ENCODE results near the gene NDUFA6. TPM values are rescaled to one million over a fixed set of nuclear protein-coding genes. Genes with fewer than 3 reads are reported as not detected.

The NDUFA6 gene
- total RNA-seq, 1 experiment from 2014 or later: 84.9 TPM

DNA sequence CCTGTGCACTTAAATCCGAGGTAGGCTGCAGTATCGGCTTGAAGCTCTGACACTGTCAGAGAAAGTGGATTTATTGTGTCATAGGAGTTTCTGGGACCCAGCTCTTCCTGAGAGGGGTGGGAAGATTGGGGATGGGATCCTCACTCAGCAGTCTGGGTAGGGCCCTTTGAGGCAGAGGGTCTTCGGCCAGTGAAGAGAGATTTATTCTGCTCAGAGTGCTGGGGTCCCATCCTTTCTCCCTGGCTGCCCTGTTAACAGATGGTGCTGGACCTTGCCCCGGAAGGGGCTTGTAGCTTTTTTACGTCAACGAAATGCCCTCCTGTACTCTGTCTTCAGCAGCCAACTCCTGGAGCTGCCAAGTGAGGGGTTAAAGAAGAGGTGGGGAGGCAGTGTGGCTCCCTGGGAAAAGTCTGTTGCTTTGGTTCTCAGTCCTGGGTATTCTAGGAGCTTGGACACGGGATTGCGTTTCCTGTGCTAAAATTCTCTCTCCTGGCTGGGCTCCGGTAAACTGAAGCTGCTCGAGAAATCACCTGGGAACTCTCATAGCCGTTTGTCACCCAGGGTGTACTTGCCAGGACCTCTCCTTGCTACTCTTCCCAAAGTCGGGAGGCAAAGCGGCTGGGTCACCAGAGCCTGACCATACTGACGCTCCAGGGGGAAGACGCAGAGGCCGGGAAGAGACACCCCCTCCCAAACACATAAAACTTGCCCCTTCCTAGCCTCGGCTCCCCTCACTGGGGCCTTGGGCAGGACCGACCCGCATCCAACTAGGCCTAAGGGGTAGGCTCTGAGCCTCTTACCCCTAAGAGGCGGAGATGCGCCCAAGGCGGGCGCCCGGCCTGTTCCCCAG is 11.9 kb downstream of the NDUFA6 start:
- ChIA-PET POLR2A (ENCODE audit: unreplicated experiment) (no interaction called here), CTCF (no interaction called here)
- peaks cover 19% of the 10 kb centered on the region for H3K79me2 ChIP-seq (ENCODE audit: low read depth)
- H3K9me2 ChIP-seq (ENCODE audit: insufficient read depth): no peaks in the 10 kb centered on the region
- intact Hi-C loops (cut with micrococcal nuclease; ENCODE audit: unreplicated experiment): loop anchor here (1.0 to 10.0 kb wide), 3 partner anchors 8 to 134 kb away; partner anchors contain the start of genes CENPM, NAGA and NDUFA6
- H3K27ac ChIP-seq: peak overlapping the region; percentile 81
- H3K27me3 ChIP-seq (ENCODE audit: insufficient read depth, low read depth): no peaks in the 10 kb centered on the region
- H3K36me3 ChIP-seq (ENCODE audit: low read depth): no peaks in the 10 kb centered on the region
- H3K4me1 ChIP-seq (replicated peaks; ENCODE audit: insufficient read depth): peaks cover 14% of the 10 kb centered on the region
- H2AFZ ChIP-seq: peak overlapping the region; percentile 92
- TSS peak; percentile 93 for BruUV-seq (replicated peaks)
- peaks cover 4% of the 10 kb centered on the region; the same call in 1 of the 2 replicates for H3F3A ChIP-seq (ENCODE audit: insufficient read depth, low read depth)
- TF ChIP-seq EZH2 (IDR thresholded peaks at IDR 0.05; ENCODE audit: low read depth): no peak
- H3K4me2 ChIP-seq: peak overlapping the region; percentile 94
- no peaks in the 10 kb centered on the region for H4K20me1 ChIP-seq (ENCODE audit: insufficient read depth)
- DNase-seq: no peak
- H3K4me3 ChIP-seq: peak overlapping the region; percentile 85
- no peaks in the 10 kb centered on the region; the same call in 1 of the 2 replicates for H3K9me3 ChIP-seq (ENCODE audit: insufficient read depth, low read depth)

DNA sequence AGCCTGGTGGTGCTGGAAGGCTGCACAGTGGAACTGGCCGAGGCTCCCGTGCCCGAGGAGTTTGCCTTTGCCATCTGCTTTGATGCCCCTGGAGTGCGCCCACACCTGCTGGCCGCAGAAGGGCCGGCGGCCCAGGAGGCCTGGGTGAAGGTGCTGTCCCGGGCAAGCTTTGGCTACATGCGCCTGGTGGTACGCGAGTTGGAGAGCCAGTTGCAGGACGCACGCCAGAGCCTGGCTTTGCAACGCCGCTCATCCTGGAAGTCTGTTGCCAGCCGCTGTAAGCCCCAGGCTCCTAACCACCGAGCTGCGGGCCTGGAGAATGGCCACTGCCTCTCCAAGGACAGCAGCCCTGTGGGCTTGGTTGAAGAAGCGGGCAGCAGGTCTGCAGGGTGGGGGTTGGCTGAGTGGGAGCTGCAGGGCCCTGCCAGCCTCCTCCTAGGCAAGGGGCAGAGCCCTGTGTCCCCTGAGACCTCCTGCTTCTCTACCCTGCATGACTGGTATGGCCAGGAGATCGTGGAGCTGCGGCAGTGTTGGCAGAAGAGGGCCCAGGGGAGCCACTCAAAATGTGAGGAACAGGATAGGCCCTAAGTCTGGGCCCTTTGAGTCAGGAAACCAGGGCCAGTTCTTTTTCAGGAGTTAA is 13.0 kb downstream of the NDUFA6 start:
- Histone ChIP-seq H4K20me1 (ENCODE audit: insufficient read depth) (no peaks in the 10 kb centered on the region), H3K27ac (no peak overlapping the region), H3K27me3 (ENCODE audit: insufficient read depth, low read depth) (no peaks in the 10 kb centered on the region), H3F3A (ENCODE audit: insufficient read depth, low read depth) (peaks cover 4% of the 10 kb centered on the region; the same call in 1 of the 2 replicates), H3K4me1 (replicated peaks; ENCODE audit: insufficient read depth) (peaks cover 14% of the 10 kb centered on the region), H3K4me2 (no peak overlapping the region), H3K79me2 (ENCODE audit: low read depth) (peaks cover 19% of the 10 kb centered on the region), H3K9me2 (ENCODE audit: insufficient read depth) (no peaks in the 10 kb centered on the region), H2AFZ (no peak overlapping the region), H3K4me3 (no peak overlapping the region), H3K36me3 (ENCODE audit: low read depth) (no peaks in the 10 kb centered on the region), H3K9me3 (ENCODE audit: insufficient read depth, low read depth) (no peaks in the 10 kb centered on the region; the same call in 1 of the 2 replicates)
- no peak for TF ChIP-seq EZH2 (IDR thresholded peaks at IDR 0.05; ENCODE audit: low read depth)
- TF ChIP-seq, protein P1, sequence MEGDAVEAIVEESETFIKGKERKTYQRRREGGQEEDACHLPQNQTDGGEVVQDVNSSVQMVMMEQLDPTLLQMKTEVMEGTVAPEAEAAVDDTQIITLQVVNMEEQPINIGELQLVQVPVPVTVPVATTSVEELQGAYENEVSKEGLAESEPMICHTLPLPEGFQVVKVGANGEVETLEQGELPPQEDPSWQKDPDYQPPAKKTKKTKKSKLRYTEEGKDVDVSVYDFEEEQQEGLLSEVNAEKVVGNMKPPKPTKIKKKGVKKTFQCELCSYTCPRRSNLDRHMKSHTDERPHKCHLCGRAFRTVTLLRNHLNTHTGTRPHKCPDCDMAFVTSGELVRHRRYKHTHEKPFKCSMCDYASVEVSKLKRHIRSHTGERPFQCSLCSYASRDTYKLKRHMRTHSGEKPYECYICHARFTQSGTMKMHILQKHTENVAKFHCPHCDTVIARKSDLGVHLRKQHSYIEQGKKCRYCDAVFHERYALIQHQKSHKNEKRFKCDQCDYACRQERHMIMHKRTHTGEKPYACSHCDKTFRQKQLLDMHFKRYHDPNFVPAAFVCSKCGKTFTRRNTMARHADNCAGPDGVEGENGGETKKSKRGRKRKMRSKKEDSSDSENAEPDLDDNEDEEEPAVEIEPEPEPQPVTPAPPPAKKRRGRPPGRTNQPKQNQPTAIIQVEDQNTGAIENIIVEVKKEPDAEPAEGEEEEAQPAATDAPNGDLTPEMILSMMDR (conservative IDR thresholded peaks at IDR 0.05): no peak
- DNase-seq: no peak
- CTCF ChIA-PET: no interaction called here
- intact Hi-C loops (cut with micrococcal nuclease; ENCODE audit: unreplicated experiment): loop anchor here (10.0 kb wide), 1 partner anchor 133 kb away; the partner anchor contains the start of gene CENPM
- POLR2A ChIA-PET (ENCODE audit: unreplicated experiment): no interaction called here
- no TSS peak for BruUV-seq (replicated peaks)

DNA sequence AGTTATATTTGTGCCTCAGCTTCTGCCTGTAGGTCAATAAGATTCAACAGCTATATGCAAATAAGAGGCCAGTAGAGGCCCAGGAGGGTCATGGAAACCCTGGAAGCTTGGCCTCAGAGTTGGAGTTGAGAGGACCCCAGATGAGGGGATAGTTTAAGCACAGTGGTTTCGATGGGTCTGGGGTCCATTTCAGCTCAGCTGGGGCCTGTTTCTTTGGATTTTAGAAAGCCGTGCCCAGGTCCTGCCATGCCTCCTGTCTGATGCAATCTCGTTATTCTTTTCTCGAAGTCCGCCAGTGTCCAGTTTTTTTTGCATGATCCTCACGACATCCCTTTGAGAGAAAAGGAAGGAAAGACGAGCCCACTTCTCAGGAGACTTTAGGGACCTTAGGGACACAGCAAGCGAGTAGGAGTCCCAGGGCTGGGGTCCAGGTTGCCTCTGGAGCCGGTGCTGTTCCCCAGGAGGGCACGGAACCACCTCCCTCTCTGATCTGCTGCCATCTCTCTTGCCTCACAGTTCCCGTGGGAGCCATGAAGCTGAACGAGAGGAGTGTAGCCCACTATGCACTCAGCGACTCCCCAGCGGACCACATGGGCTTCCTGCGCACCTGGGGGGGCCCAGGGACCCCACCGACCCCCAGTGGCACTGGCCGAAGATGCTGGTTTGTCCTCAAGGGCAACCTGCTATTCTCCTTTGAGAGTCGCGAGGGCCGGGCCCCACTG is 13.6 kb downstream of the NDUFA6 start:
- H3K4me1 ChIP-seq (replicated peaks; ENCODE audit: insufficient read depth): peaks cover 14% of the 10 kb centered on the region
- H3K27me3 ChIP-seq (ENCODE audit: insufficient read depth, low read depth): no peaks in the 10 kb centered on the region
- ChIA-PET POLR2A (ENCODE audit: unreplicated experiment) (interaction anchor here (0.6 kb wide), 1 partner anchor 379 kb away, joined by 14 read pairs; no protein-coding TSS in a partner anchor), CTCF (no interaction called here)
- no peaks in the 10 kb centered on the region; the same call in 1 of the 2 replicates for H3K9me3 ChIP-seq (ENCODE audit: insufficient read depth, low read depth)
- TF ChIP-seq EZH2 (IDR thresholded peaks at IDR 0.05; ENCODE audit: low read depth): no peak
- TF ChIP-seq, protein P1 (conservative IDR thresholded peaks at IDR 0.05): no peak
- peaks cover 19% of the 10 kb centered on the region for H3K79me2 ChIP-seq (ENCODE audit: low read depth)
- no peak overlapping the region for H3K27ac ChIP-seq
- no peak for DNase-seq
- H4K20me1 ChIP-seq (ENCODE audit: insufficient read depth): no peaks in the 10 kb centered on the region
- H3F3A ChIP-seq (ENCODE audit: insufficient read depth, low read depth): peaks cover 4% of the 10 kb centered on the region; the same call in 1 of the 2 replicates
- intact Hi-C loops (cut with micrococcal nuclease; ENCODE audit: unreplicated experiment): loop anchor here (10.0 kb wide), 1 partner anchor 132 kb away; the partner anchor contains the start of gene CENPM
- H3K9me2 ChIP-seq (ENCODE audit: insufficient read depth): no peaks in the 10 kb centered on the region
- no peak overlapping the region for H3K4me3 ChIP-seq
- H3K36me3 ChIP-seq (ENCODE audit: low read depth): no peaks in the 10 kb centered on the region
- no peak overlapping the region for H2AFZ ChIP-seq
- no TSS peak for BruUV-seq (replicated peaks)
- H3K4me2 ChIP-seq: no peak overlapping the region
